Parathyroid adenoma (tissue), 2 donors: Measurements from ENCODE around the gene TXN.

ENCODE experiments used
- H2AFZ ChIP-seq: fragments of 300-600 bp; sonication (generic); one replicate; pipeline ENCODE4 v1.7.0; 2017; ENCODE audit warnings: antibody characterized with exemption, mild to moderate bottlenecking
- H3K27ac ChIP-seq: fragments of 300-600 bp; sonication (generic); one replicate; pipeline ENCODE4 v1.7.0; 2017
- H3K27me3 ChIP-seq: fragments of 300-600 bp; sonication (generic); one replicate; pipeline ENCODE4 v1.7.0; 2017; ENCODE audit warnings: low read length; ENCODE audit not compliant: control insufficient read depth, insufficient read depth
- H3K36me3 ChIP-seq: fragments of 300-600 bp; sonication (generic); one replicate; pipeline ENCODE4 v1.7.0; 2017; ENCODE audit warnings: low read length; ENCODE audit not compliant: control insufficient read depth, insufficient read depth
- H3K4me1 ChIP-seq: fragments of 300-600 bp; sonication (generic); one replicate; pipeline ENCODE4 v1.7.0; 2017; ENCODE audit warnings: control low read depth
- H3K4me2 ChIP-seq: fragments of 300-600 bp; sonication (generic); one replicate; pipeline ENCODE4 v1.7.0; 2017; ENCODE audit warnings: low read length
- H3K4me3 ChIP-seq: fragments of 300-600 bp; sonication (generic); one replicate; pipeline ENCODE4 v1.7.0; 2017; ENCODE audit warnings: low read depth, low read length
- H3K79me2 ChIP-seq: fragments of 300-600 bp; sonication (generic); one replicate; pipeline ENCODE4 v1.7.0; 2017; ENCODE audit warnings: control low read depth
- H3K9ac ChIP-seq: fragments of 300-600 bp; sonication (generic); one replicate; pipeline ENCODE4 v1.7.0; 2017; ENCODE audit warnings: mild to moderate bottlenecking
- H3K9me3 ChIP-seq: fragments of 300-600 bp; sonication (generic); one replicate; pipeline ENCODE4 v1.7.0; 2017; ENCODE audit warnings: low read length; ENCODE audit not compliant: control insufficient read depth
- TF ChIP-seq, protein P1 (sequence below): fragments of 300-600 bp; sonication (generic); IDR thresholded peaks from one replicate; pipeline ENCODE4 v1.7.0; 2017; ENCODE audit warnings: antibody characterized with exemption, mild to moderate bottlenecking
- donor health status: primary hyperparathyroidism.

The TXN gene

GRCh38 chr9:110258690-110259091, 2.4 kb upstream of the TXN start:
- Histone ChIP-seq H3K36me3 (no peaks in the 10 kb centered on the region), H3K79me2 (no peaks in the 10 kb centered on the region), H3K27me3 (no peaks in the 10 kb centered on the region), H3K4me1 (peaks cover 3% of the 10 kb centered on the region), H3K4me3 (no peak overlapping the region), H3K4me2 (no peak overlapping the region), H2AFZ (no peak overlapping the region), H3K9ac (no peak overlapping the region), H3K9me3 (no peaks in the 10 kb centered on the region), H3K27ac (no peak overlapping the region)
- TF ChIP-seq, protein P1, sequence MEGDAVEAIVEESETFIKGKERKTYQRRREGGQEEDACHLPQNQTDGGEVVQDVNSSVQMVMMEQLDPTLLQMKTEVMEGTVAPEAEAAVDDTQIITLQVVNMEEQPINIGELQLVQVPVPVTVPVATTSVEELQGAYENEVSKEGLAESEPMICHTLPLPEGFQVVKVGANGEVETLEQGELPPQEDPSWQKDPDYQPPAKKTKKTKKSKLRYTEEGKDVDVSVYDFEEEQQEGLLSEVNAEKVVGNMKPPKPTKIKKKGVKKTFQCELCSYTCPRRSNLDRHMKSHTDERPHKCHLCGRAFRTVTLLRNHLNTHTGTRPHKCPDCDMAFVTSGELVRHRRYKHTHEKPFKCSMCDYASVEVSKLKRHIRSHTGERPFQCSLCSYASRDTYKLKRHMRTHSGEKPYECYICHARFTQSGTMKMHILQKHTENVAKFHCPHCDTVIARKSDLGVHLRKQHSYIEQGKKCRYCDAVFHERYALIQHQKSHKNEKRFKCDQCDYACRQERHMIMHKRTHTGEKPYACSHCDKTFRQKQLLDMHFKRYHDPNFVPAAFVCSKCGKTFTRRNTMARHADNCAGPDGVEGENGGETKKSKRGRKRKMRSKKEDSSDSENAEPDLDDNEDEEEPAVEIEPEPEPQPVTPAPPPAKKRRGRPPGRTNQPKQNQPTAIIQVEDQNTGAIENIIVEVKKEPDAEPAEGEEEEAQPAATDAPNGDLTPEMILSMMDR, result no peak

- H3K4me1 ChIP-seq, result peaks cover 3% of the 10 kb centered on the region
- no peak overlapping the region for H3K27ac ChIP-seq
- H3K4me3 ChIP-seq, result no peak overlapping the region
These were observed 1.6 kb upstream of the TXN start for GRCh38 chr9:110257956-110258355.

GRCh38 chr9:110257097-110257841, 962 bp upstream of the TXN start:
- H3K4me1 ChIP-seq, result peaks cover 3% of the 10 kb centered on the region
- peak overlapping the region; percentile 79 for H3K4me3 ChIP-seq

More at GRCh38 chr9:110257956-110258355, 1.6 kb upstream of the TXN start:
- Histone ChIP-seq H3K27me3 (no peaks in the 10 kb centered on the region), H3K79me2 (no peaks in the 10 kb centered on the region), H3K9ac (no peak overlapping the region), H2AFZ (no peak overlapping the region), H3K9me3 (no peaks in the 10 kb centered on the region), H3K4me2 (no peak overlapping the region), H3K36me3 (no peaks in the 10 kb centered on the region)
- TF ChIP-seq, protein P1, result no peak

GRCh38 chr9:110255463-110256379, 586 bp downstream of the TXN start:
- Histone ChIP-seq H3K4me1 (peaks cover 3% of the 10 kb centered on the region), H3K9ac (peak overlapping the region; percentile 35), H3K27me3 (no peaks in the 10 kb centered on the region), H3K4me3 (peak overlapping the region; percentile 79), H3K9me3 (no peaks in the 10 kb centered on the region), H3K27ac (peak overlapping the region; percentile 52), H3K79me2 (no peaks in the 10 kb centered on the region), H3K4me2 (peak overlapping the region; percentile 72), H3K36me3 (no peaks in the 10 kb centered on the region), H2AFZ (peak overlapping the region; percentile 86)
- TF ChIP-seq, protein P1, result no peak

More at GRCh38 chr9:110257097-110257841, 962 bp upstream of the TXN start:
- H3K4me2 ChIP-seq, result peak overlapping the region; percentile 72
- H3K27me3 ChIP-seq, result no peaks in the 10 kb centered on the region
- H3K27ac ChIP-seq, result peak overlapping the region; percentile 62
- TF ChIP-seq, protein P1, result no peak
- H3K36me3 ChIP-seq, result no peaks in the 10 kb centered on the region
- no peak overlapping the region for H3K9ac ChIP-seq
- peak overlapping the region; percentile 86 for H2AFZ ChIP-seq
- no peaks in the 10 kb centered on the region for H3K9me3 ChIP-seq
- H3K79me2 ChIP-seq, result no peaks in the 10 kb centered on the region
